HEK293 (cell line): Measurements from ENCODE around the gene TIAM1.

Experiments
- CTCF ChIA-PET: fragments of 350-600 bp; formaldehyde crosslinking; extraction: SDS; loops from one replicate; lab custom pipeline; 2021; ENCODE audit warnings: antibody characterized with exemption; lab: Yijun Ruan, JAX
- POLR2A ChIA-PET: fragments of 300-600 bp; formaldehyde crosslinking; extraction: SDS; loops from one replicate; lab custom pipeline; 2020; ENCODE audit warnings: antibody characterized with exemption, inconsistent platforms; lab: Yijun Ruan, JAX
- H3K27ac ChIP-seq: fragments of 200-500 bp; sonication (Bioruptor generic); 2 replicates; pipeline ENCODE4 v1.5.1; 2014; ENCODE audit warnings: low read depth, low read length, control low read depth, inconsistent platforms; ENCODE audit errors: extremely low read depth
- H3K36me3 ChIP-seq, 2 experiments: fragments of 200-500 bp in 1 of 2; sonication (Bioruptor generic) in 1 of 2; 1 replicate in 1 of 2; 2 replicates in 1 of 2; pipeline ENCODE4 v1.5.1; 2014 to 2017; ENCODE audit warnings: inconsistent platforms in 2 of 2, low read length in 2 of 2; ENCODE audit not compliant: control insufficient read depth in 2 of 2, insufficient read depth in 1 of 2
- H3K4me1 ChIP-seq: fragments of 200-500 bp; sonication (Bioruptor generic); 2 replicates; pipeline ENCODE4 v1.5.1; 2014; ENCODE audit warnings: mild to moderate bottlenecking, low read length, inconsistent platforms; ENCODE audit not compliant: control insufficient read depth, insufficient read depth
- H3K4me3 ChIP-seq: 2 replicates; pipeline ENCODE4 v1.5.1; 2011; ENCODE audit warnings: low read depth, mild to moderate bottlenecking, control low read depth, low read length, moderate library complexity
- H3K9me3 ChIP-seq: fragments of 200-500 bp; sonication (Bioruptor generic); 2 replicates; pipeline ENCODE4 v1.5.1; 2014; ENCODE audit warnings: low read depth, low read length, inconsistent platforms; ENCODE audit not compliant: control insufficient read depth, insufficient read depth
- BCL11B ChIP-seq: fragments of 450-650 bp; formaldehyde crosslinking; IDR thresholded peaks from 2 replicates; pipeline ENCODE4 v1.5.1; 2016; ENCODE audit warnings: low read depth, missing biosample characterization, missing genetic modification characterization
- FEZF1 ChIP-seq: fragments of 450-650 bp; formaldehyde crosslinking; IDR thresholded peaks from 2 replicates; pipeline ENCODE4 v1.5.1; 2016; ENCODE audit warnings: missing biosample characterization, missing genetic modification characterization
- PRDM1 ChIP-seq: fragments of 450-650 bp; formaldehyde crosslinking; IDR thresholded peaks from 2 replicates; pipeline ENCODE4; 2016; ENCODE audit warnings: missing biosample characterization, missing genetic modification characterization
- SP3 ChIP-seq: fragments of 450-650 bp; formaldehyde crosslinking; IDR thresholded peaks from 2 replicates; pipeline ENCODE4 v1.5.1; 2016; ENCODE audit warnings: missing biosample characterization, missing genetic modification characterization
- TCF7L2 ChIP-seq: IDR thresholded peaks from 2 replicates; pipeline ENCODE4 v1.6.1; 2011; ENCODE audit warnings: low read depth, mild to moderate bottlenecking, inconsistent platforms, low read length, moderate library complexity, borderline replicate concordance
- ZBTB48 ChIP-seq: fragments of 450-650 bp; formaldehyde crosslinking; IDR thresholded peaks from 2 replicates; pipeline ENCODE4 v1.5.1; 2016; ENCODE audit warnings: missing biosample characterization, missing genetic modification characterization
- ZFHX2 ChIP-seq: fragments of 450-650 bp; formaldehyde crosslinking; conservative IDR thresholded peaks from 2 replicates; pipeline ENCODE4 v1.5.1; 2016; ENCODE audit warnings: missing biosample characterization, missing genetic modification characterization
- ZIC2 ChIP-seq: fragments of 450-650 bp; formaldehyde crosslinking; IDR thresholded peaks from 2 replicates; pipeline ENCODE4 v1.5.1; 2016; ENCODE audit warnings: missing biosample characterization, missing genetic modification characterization
- ZNF146 ChIP-seq: fragments of 450-650 bp; formaldehyde crosslinking; IDR thresholded peaks from 2 replicates; pipeline ENCODE4 v1.5.1; 2016; ENCODE audit warnings: missing biosample characterization, missing genetic modification characterization
- ZNF202 ChIP-seq: fragments of 450-650 bp; formaldehyde crosslinking; IDR thresholded peaks from 2 replicates; pipeline ENCODE4 v1.5.1; 2016; ENCODE audit warnings: missing biosample characterization, missing genetic modification characterization, borderline replicate concordance
- ZNF211 ChIP-seq: fragments of 450-650 bp; formaldehyde crosslinking; IDR thresholded peaks from 2 replicates; pipeline ENCODE4 v1.5.1; 2016; ENCODE audit warnings: low read depth, missing biosample characterization, missing genetic modification characterization
- ZNF341 ChIP-seq: fragments of 450-650 bp; formaldehyde crosslinking; IDR thresholded peaks from 2 replicates; pipeline ENCODE4; 2016; ENCODE audit warnings: low read depth, missing biosample characterization, missing genetic modification characterization
- ZNF423 ChIP-seq: fragments of 450-650 bp; formaldehyde crosslinking; IDR thresholded peaks from 2 replicates; pipeline ENCODE4 v1.5.1; 2016; ENCODE audit warnings: missing biosample characterization, missing genetic modification characterization
- ZNF433 ChIP-seq: fragments of 450-650 bp; formaldehyde crosslinking; IDR thresholded peaks from 2 replicates; pipeline ENCODE4 v1.5.1; 2016; ENCODE audit warnings: missing biosample characterization, missing genetic modification characterization, low read depth
- ZNF473 ChIP-seq: fragments of 450-650 bp; formaldehyde crosslinking; IDR thresholded peaks from 2 replicates; pipeline ENCODE4 v1.5.1; 2017; ENCODE audit warnings: missing biosample characterization, missing genetic modification characterization
- ZNF501 ChIP-seq: fragments of 450-650 bp; formaldehyde crosslinking; IDR thresholded peaks from 2 replicates; pipeline ENCODE4 v1.5.1; 2016; ENCODE audit warnings: missing biosample characterization, missing genetic modification characterization
- ZNF521 ChIP-seq: fragments of 450-650 bp; formaldehyde crosslinking; IDR thresholded peaks from 2 replicates; pipeline ENCODE4 v1.5.1; 2017; ENCODE audit warnings: missing biosample characterization, mild to moderate bottlenecking, missing genetic modification characterization
- ZNF529 ChIP-seq: fragments of 450-650 bp; formaldehyde crosslinking; IDR thresholded peaks from 2 replicates; pipeline ENCODE4 v1.5.1; 2017; ENCODE audit warnings: missing genetic modification characterization, missing biosample characterization; ENCODE audit not compliant: insufficient replicate concordance
- ZNF544 ChIP-seq: fragments of 450-650 bp; formaldehyde crosslinking; IDR thresholded peaks from 2 replicates; pipeline ENCODE4 v1.5.0; 2017; ENCODE audit warnings: missing biosample characterization, missing genetic modification characterization
- ZNF701 ChIP-seq: fragments of 450-650 bp; formaldehyde crosslinking; IDR thresholded peaks from 2 replicates; pipeline ENCODE4 v1.5.1; 2016; ENCODE audit warnings: missing biosample characterization, missing genetic modification characterization
- ZNF76 ChIP-seq: fragments of 450-650 bp; formaldehyde crosslinking; IDR thresholded peaks from 2 replicates; pipeline ENCODE4; 2016; ENCODE audit warnings: low read depth, missing biosample characterization, missing genetic modification characterization, borderline replicate concordance
- ZNF837 ChIP-seq: fragments of 450-650 bp; formaldehyde crosslinking; IDR thresholded peaks from 2 replicates; pipeline ENCODE4 v1.5.1; 2016; ENCODE audit warnings: missing biosample characterization, missing genetic modification characterization
- ZSCAN4 ChIP-seq: fragments of 450-650 bp; formaldehyde crosslinking; IDR thresholded peaks from 2 replicates; pipeline ENCODE4 v1.5.1; 2017; ENCODE audit warnings: missing biosample characterization, missing genetic modification characterization
- TF ChIP-seq, protein P1 (sequence below): sonication (generic); formaldehyde crosslinking; IDR thresholded peaks from 2 replicates; pipeline ENCODE4 v1.8.1; 2022; ENCODE audit warnings: mild to moderate bottlenecking, moderate library complexity, missing genetic modification reagents
- TF ChIP-seq, protein P2 (sequence below): fragments of 450-650 bp; formaldehyde crosslinking; optimal IDR thresholded peaks from 2 replicates; pipeline ENCODE3; 2016; ENCODE audit warnings: missing biosample characterization, mild to moderate bottlenecking, missing genetic modification characterization
- TF ChIP-seq, protein P3 (sequence below): fragments of 450-650 bp; formaldehyde crosslinking; IDR thresholded peaks from 2 replicates; pipeline ENCODE4 v1.5.1; 2016; ENCODE audit warnings: missing biosample characterization, missing genetic modification characterization
- TF ChIP-seq, protein P4 (sequence below): fragments of 450-650 bp; formaldehyde crosslinking; IDR thresholded peaks from 2 replicates; pipeline ENCODE4 v1.5.0; 2017; ENCODE audit warnings: missing biosample characterization, missing genetic modification characterization, borderline replicate concordance

TIAM1 gene

DNA sequence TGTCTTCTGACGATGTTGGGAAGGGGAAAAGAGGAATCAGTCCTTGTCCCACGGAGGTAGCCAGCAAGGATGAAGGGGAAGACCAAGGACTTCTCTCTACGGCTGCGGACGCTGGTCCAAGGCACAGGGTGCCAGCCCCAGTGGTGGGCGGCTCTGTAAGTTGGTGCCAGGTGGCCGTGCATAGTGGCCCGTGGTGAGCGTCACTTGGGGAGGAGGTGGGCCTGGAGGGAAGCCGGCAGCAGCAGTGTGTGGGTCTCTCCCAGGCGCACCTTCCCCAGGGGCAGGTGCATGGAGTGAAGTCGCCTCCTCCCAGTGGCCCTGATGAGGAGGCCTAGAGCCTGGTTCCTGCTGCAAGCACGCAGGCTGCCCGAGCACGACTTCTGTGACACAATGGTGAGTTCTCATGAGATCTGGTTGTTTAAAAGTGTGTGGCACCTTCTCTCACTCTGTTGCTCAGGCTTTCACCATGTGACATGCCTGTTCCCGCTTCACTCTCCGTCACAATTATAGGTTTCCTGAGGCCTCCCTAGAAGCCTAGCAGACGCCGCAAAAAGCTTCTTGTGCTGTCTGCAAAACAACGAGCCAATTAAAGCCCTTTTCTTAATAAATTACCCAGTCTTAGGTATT is 43.6 kb upstream of the TIAM1 start:
- no peaks in the 10 kb centered on the region for H3K36me3 ChIP-seq
- no peaks in the 10 kb centered on the region for H3K9me3 ChIP-seq
- no peak for TF ChIP-seq BCL11B (tag by site-specific recombination)
- TF ChIP-seq ZNF146 (tag by site-specific recombination): no peak
- no peak for TF ChIP-seq ZNF202 (tag by site-specific recombination)
- no peak for TF ChIP-seq SP3
- TF ChIP-seq, protein P1, sequence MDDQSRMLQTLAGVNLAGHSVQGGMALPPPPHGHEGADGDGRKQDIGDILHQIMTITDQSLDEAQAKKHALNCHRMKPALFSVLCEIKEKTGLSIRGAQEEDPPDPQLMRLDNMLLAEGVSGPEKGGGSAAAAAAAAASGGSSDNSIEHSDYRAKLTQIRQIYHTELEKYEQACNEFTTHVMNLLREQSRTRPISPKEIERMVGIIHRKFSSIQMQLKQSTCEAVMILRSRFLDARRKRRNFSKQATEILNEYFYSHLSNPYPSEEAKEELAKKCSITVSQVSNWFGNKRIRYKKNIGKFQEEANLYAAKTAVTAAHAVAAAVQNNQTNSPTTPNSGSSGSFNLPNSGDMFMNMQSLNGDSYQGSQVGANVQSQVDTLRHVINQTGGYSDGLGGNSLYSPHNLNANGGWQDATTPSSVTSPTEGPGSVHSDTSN (CRISPR knock-in tag): no peak
- no peak for TF ChIP-seq ZNF433 (tag by site-specific recombination)
- no peak for TF ChIP-seq ZIC2
- no peak for TF ChIP-seq ZNF701
- no peak for TF ChIP-seq ZNF544 (tag by site-specific recombination)
- no peak for TF ChIP-seq ZNF211
- no peak for TF ChIP-seq PRDM1 (tag by site-specific recombination)
- TF ChIP-seq, protein P2, sequence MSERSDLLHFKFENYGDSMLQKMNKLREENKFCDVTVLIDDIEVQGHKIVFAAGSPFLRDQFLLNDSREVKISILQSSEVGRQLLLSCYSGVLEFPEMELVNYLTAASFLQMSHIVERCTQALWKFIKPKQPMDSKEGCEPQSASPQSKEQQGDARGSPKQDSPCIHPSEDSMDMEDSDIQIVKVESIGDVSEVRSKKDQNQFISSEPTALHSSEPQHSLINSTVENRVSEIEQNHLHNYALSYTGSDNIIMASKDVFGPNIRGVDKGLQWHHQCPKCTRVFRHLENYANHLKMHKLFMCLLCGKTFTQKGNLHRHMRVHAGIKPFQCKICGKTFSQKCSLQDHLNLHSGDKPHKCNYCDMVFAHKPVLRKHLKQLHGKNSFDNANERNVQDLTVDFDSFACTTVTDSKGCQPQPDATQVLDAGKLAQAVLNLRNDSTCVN (tag by site-specific recombination): no peak
- TF ChIP-seq, all 188 proteins: peak for 0
- 0 out of 2 replicates have a peak, but pooled peaks cover under 1% of the 10 kb centered on the region for H3K4me1 ChIP-seq
- no peak overlapping the region for H3K27ac ChIP-seq
- H3K4me3 ChIP-seq: no peak overlapping the region
- ChIA-PET POLR2A (no interaction called here), CTCF (no interaction called here)

GRCh38 chr21:31386006-31386405 is 41.9 kb upstream of the TIAM1 start:
- Histone ChIP-seq H3K36me3 (no peaks in the 10 kb centered on the region), H3K4me1 (peaks cover 9% of the 10 kb centered on the region), H3K9me3 (no peaks in the 10 kb centered on the region), H3K27ac (no peak overlapping the region), H3K4me3 (no peak overlapping the region)
- ChIA-PET POLR2A (no interaction called here), CTCF (interaction anchor here (0.7 to 1.9 kb wide), 2 partner anchors 33 to 195 kb away, joined by 3 to 8 read pairs; no protein-coding TSS in a partner anchor)
- TF ChIP-seq ZBTB48 (tag by site-specific recombination) (no peak), ZFHX2 (tag by site-specific recombination) (no peak), ZNF423 (tag by site-specific recombination) (no peak), ZSCAN4 (no peak)

DNA sequence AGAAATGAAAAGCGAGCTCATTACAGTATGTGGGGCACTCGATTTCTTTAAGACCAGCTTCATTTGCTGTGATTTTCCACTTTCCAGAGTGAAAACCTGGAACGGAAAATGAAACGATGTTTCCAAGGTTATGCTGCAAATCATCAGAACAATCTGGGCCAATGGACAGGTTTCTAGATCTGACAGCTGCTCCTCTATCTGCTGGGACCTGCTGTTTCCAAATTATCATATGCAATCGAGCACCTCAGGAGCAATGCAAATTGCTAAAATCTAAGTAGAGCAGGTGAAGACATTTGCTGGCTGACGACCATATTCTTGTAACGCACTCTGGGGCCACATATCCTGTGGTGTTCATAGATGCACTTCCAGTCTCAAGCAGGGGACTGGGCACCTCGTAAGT is 39.7 kb upstream of the TIAM1 start:
- H3K4me1 ChIP-seq: peaks cover 9% of the 10 kb centered on the region
- no peaks in the 10 kb centered on the region for H3K9me3 ChIP-seq
- ChIA-PET POLR2A (no interaction called here), CTCF (no interaction called here)
- no peak overlapping the region for H3K4me3 ChIP-seq
- H3K36me3 ChIP-seq: no peaks in the 10 kb centered on the region
- H3K27ac ChIP-seq: no peak overlapping the region
- TF ChIP-seq, protein P3, sequence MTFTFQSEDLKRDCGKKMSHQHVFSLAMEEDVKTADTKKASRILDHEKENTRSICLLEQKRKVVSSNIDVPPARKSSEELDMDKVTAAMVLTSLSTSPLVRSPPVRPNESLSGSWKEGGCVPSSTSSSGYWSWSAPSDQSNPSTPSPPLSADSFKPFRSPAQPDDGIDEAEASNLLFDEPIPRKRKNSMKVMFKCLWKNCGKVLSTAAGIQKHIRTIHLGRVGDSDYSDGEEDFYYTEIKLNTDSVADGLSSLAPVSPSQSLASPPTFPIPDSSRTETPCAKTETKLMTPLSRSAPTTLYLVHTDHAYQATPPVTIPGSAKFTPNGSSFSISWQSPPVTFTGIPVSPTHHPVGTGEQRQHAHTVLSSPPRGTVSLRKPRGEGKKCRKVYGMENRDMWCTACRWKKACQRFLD: no peak
- no peak for TF ChIP-seq ZNF76 (tag by site-specific recombination)
- no peak for TF ChIP-seq FEZF1
- no peak for TF ChIP-seq ZNF473 (tag by site-specific recombination)
- TF ChIP-seq ZNF529 (tag by site-specific recombination): no peak
- no peak for TF ChIP-seq ZNF341
- no peak for TF ChIP-seq ZNF521 (tag by site-specific recombination)
- no peak for TF ChIP-seq ZNF501 (tag by site-specific recombination)
- TF ChIP-seq ZNF837 (tag by site-specific recombination): no peak
- TF ChIP-seq TCF7L2: no peak
- TF ChIP-seq, protein P4, sequence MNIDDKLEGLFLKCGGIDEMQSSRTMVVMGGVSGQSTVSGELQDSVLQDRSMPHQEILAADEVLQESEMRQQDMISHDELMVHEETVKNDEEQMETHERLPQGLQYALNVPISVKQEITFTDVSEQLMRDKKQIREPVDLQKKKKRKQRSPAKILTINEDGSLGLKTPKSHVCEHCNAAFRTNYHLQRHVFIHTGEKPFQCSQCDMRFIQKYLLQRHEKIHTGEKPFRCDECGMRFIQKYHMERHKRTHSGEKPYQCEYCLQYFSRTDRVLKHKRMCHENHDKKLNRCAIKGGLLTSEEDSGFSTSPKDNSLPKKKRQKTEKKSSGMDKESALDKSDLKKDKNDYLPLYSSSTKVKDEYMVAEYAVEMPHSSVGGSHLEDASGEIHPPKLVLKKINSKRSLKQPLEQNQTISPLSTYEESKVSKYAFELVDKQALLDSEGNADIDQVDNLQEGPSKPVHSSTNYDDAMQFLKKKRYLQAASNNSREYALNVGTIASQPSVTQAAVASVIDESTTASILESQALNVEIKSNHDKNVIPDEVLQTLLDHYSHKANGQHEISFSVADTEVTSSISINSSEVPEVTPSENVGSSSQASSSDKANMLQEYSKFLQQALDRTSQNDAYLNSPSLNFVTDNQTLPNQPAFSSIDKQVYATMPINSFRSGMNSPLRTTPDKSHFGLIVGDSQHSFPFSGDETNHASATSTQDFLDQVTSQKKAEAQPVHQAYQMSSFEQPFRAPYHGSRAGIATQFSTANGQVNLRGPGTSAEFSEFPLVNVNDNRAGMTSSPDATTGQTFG (tag by site-specific recombination): no peak
